ENCODE results near the gene CD1E.

Gene CD1E

DNA sequence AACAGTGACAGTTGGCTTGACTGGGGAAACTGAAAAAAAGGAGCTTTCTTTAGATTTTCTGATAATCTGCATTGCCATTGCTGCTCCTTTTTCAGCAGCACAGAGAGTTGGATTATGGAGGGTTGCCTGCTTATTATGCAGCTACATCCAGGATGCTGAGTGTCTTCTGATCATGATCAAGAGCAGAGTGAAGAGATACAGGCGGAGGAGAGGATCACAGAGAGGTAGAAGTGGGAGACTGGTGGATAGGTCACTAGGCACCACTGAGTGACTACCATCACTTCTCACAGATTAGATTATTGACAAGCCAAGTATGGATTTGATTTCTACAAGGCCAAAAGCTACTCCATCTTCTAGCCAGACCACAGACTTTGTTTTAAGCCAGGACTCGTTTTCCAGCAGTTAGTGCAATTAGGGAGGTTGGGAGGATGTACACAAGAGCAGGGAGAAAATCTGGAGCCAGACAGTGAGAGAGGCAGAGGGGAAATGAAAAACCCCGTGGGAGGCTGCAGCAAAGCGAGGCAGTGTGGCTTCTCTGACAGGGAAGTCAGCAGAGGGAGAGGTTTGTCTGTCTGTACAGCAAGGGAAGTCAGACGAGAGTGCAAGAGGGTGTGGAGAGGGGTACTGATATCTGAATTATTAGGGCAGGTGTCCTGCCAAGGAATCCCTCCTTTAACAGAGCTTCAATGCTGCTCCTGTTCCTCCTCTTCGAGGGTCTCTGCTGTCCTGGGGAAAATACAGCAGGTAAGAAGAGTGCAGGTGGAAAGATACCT, at the start of gene CD1E:
CD1E (plus strand) TSS at position 592 of the 773 bp plus-strand sequence; CDS start at position 687, 95 bp downstream.
- no peak within 1 kb of the TSS for H3K4me3 ChIP-seq (ENCODE audit: low read length)
- TF ChIP-seq ZNF274 (IDR thresholded peaks at IDR 0.05; ENCODE audit: low read depth, low read length) = no peak

GRCh38 chr1:158310623-158311022, 43.1 kb upstream of the CD1E start:
- no peak for TF ChIP-seq ZNF274 (IDR thresholded peaks at IDR 0.05; ENCODE audit: low read depth, low read length)
- no peak overlapping the region for H3K4me3 ChIP-seq (ENCODE audit: low read length)

DNA sequence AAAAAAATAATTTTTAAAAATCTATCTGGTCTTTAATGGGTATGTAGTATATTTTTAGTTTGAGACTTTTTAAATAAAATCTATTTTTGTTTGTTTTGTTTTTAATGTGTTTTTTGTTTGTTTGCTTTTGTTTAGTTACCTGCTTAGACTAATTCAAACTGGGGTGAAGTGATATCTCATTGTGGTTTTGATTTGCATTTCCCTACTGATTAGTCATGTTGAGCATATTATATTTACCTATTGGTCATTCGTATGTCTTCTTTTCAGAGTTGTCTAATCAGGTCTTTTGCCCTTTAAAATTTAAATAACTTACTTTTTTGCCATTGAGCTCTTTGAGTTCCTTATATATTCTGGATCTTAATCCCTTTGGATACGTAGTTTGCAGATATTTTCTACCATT, 42.6 kb upstream of the CD1E start:
- no peak for TF ChIP-seq ZNF274 (IDR thresholded peaks at IDR 0.05; ENCODE audit: low read depth, low read length)
- no peak overlapping the region for H3K4me3 ChIP-seq (ENCODE audit: low read length)

- H3K4me3 ChIP-seq (ENCODE audit: low read length) = no peak overlapping the region
- no peak for TF ChIP-seq ZNF274 (IDR thresholded peaks at IDR 0.05; ENCODE audit: low read depth, low read length)
Observed at GRCh38 chr1:158323866-158324265, 29.8 kb upstream of the CD1E start.

DNA sequence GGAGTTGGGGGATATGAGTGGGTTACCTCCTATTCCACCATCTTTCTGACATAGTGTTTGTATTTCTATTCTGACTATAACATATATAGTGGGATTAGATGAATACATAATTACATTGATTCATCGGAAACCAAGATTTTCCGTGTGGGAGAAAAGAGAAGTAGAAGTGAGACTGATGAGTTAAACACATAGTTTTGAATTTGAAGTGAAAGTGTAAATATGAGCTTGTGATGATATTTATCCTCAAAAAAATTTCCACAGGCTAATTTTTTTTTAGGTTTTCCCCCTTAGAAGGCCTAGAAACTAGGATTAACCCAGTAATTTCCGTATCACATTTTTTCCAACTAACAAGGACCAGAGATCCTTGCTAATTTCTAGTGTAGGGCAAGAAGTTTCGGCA, 29.3 kb upstream of the CD1E start:
- no peak overlapping the region for H3K4me3 ChIP-seq (ENCODE audit: low read length)
- no peak for TF ChIP-seq ZNF274 (IDR thresholded peaks at IDR 0.05; ENCODE audit: low read depth, low read length)

GRCh38 chr1:158327481-158327880, 26.2 kb upstream of the CD1E start:
- no peak for TF ChIP-seq ZNF274 (IDR thresholded peaks at IDR 0.05; ENCODE audit: low read depth, low read length)
- H3K4me3 ChIP-seq (ENCODE audit: low read length) = no peak overlapping the region

- no peak for TF ChIP-seq ZNF274 (IDR thresholded peaks at IDR 0.05; ENCODE audit: low read depth, low read length)
- H3K4me3 ChIP-seq (ENCODE audit: low read length) = no peak overlapping the region
Observed at GRCh38 chr1:158328426-158328825, 25.3 kb upstream of the CD1E start.

- no peak overlapping the region for H3K4me3 ChIP-seq (ENCODE audit: low read length)
- TF ChIP-seq ZNF274 (IDR thresholded peaks at IDR 0.05; ENCODE audit: low read depth, low read length) = no peak
Observed at GRCh38 chr1:158329300-158329699, 24.4 kb upstream of the CD1E start.

GRCh38 chr1:158329733-158330132, 24.0 kb upstream of the CD1E start:
- H3K4me3 ChIP-seq (ENCODE audit: low read length) = no peak overlapping the region
- no peak for TF ChIP-seq ZNF274 (IDR thresholded peaks at IDR 0.05; ENCODE audit: low read depth, low read length)

GRCh38 chr1:158330391-158331105, 23.1 kb upstream of the CD1E start:
- TF ChIP-seq ZNF274 (IDR thresholded peaks at IDR 0.05; ENCODE audit: low read depth, low read length) = no peak
- no peak overlapping the region for H3K4me3 ChIP-seq (ENCODE audit: low read length)

DNA sequence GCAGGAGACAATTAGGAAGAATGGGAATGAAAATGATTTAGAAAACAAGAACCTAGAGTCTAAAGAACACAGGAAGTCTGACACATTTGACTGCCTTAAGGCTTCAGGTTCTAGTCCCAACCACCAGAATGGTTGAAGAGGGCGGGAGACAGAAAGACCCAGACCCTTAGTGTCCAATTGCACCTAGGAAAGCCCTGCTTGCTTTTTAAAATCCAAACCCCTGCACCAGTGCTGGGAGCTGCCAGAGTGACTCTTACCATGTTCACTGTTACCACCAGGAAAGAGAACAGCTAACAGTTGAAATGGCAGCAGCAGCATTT, 22.6 kb upstream of the CD1E start:
- TF ChIP-seq ZNF274 (IDR thresholded peaks at IDR 0.05; ENCODE audit: low read depth, low read length) = no peak
- no peak overlapping the region for H3K4me3 ChIP-seq (ENCODE audit: low read length)

- H3K4me3 ChIP-seq (ENCODE audit: low read length) = no peak within 1 kb of the TSS
- no peak for TF ChIP-seq ZNF274 (IDR thresholded peaks at IDR 0.05; ENCODE audit: low read depth, low read length)
Observed at GRCh38 chr1:158331481-158332150, 22.1 kb upstream of the CD1E start, which contains the start of gene CD1B. Gene CD1B, minus strand, starts transcription at chr1:158331531. Its CDS starts 108 bp downstream, at chr1:158331423.

- no peak for TF ChIP-seq ZNF274 (IDR thresholded peaks at IDR 0.05; ENCODE audit: low read depth, low read length)
- H3K4me3 ChIP-seq (ENCODE audit: low read length) = no peak overlapping the region
Observed at GRCh38 chr1:158333405-158334155, 20.1 kb upstream of the CD1E start.
